ENCODE results near the gene SEMA3A.
"Not testable (repeated sequence)": the region's sequence is repeated elsewhere in the genome, so short reads cannot be mapped to it uniquely, and the experiment has no call there.

Gene SEMA3A

GRCh38 chr7:84152995-84153394 lies 41.6 kb downstream of the SEMA3A start:
- no peak for DNase-seq (ENCODE audit: low spot score)

- not testable (repeated sequence) for DNase-seq (ENCODE audit: low spot score)
These were observed 44.2 kb downstream of the SEMA3A start for GRCh38 chr7:84150370-84150769.

- no peak for DNase-seq (ENCODE audit: low spot score)
These were observed 45.0 kb downstream of the SEMA3A start for GRCh38 chr7:84149573-84149972.

- DNase-seq (ENCODE audit: low spot score), result no peak
These were observed 48.7 kb downstream of the SEMA3A start for GRCh38 chr7:84145892-84146291.

- no peak for DNase-seq (ENCODE audit: low spot score)
These were observed 49.7 kb downstream of the SEMA3A start for GRCh38 chr7:84144935-84145334.

- peak; percentile 31 for DNase-seq (ENCODE audit: low spot score)
These were observed 50.1 kb downstream of the SEMA3A start for GRCh38 chr7:84144480-84144879.

GRCh38 chr7:84142726-84143125 lies 51.9 kb downstream of the SEMA3A start:
- DNase-seq (ENCODE audit: low spot score), result no peak

- no peak for DNase-seq (ENCODE audit: low spot score)
These were observed 54.4 kb downstream of the SEMA3A start for GRCh38 chr7:84139986-84140729.

GRCh38 chr7:84138411-84138810 lies 56.2 kb downstream of the SEMA3A start:
- no peak for DNase-seq (ENCODE audit: low spot score)

GRCh38 chr7:84137812-84138211 lies 56.8 kb downstream of the SEMA3A start:
- no peak for DNase-seq (ENCODE audit: low spot score)

GRCh38 chr7:84136809-84137208 lies 57.8 kb downstream of the SEMA3A start:
- no peak for DNase-seq (ENCODE audit: low spot score)

GRCh38 chr7:84136336-84136735 lies 58.3 kb downstream of the SEMA3A start:
- no peak for DNase-seq (ENCODE audit: low spot score)

GRCh38 chr7:84134169-84134568 lies 60.4 kb downstream of the SEMA3A start:
- no peak for DNase-seq (ENCODE audit: low spot score)

- DNase-seq (ENCODE audit: low spot score), result no peak
These were observed 68.9 kb downstream of the SEMA3A start for GRCh38 chr7:84125654-84126053.

- DNase-seq (ENCODE audit: low spot score), result no peak
These were observed 70.5 kb downstream of the SEMA3A start for GRCh38 chr7:84123965-84124547.

GRCh38 chr7:84122582-84123360 lies 71.8 kb downstream of the SEMA3A start:
- DNase-seq (ENCODE audit: low spot score), result no peak

- DNase-seq (ENCODE audit: low spot score), result no peak
These were observed 77.3 kb downstream of the SEMA3A start for GRCh38 chr7:84117304-84117703.

GRCh38 chr7:84113906-84114850 lies 80.4 kb downstream of the SEMA3A start:
- no peak for DNase-seq (ENCODE audit: low spot score)

- DNase-seq (ENCODE audit: low spot score), result no peak
These were observed 81.3 kb downstream of the SEMA3A start for GRCh38 chr7:84113286-84113685.

GRCh38 chr7:84112771-84113170 lies 81.8 kb downstream of the SEMA3A start:
- no peak for DNase-seq (ENCODE audit: low spot score)

GRCh38 chr7:84111842-84112241 lies 82.7 kb downstream of the SEMA3A start:
- DNase-seq (ENCODE audit: low spot score), result no peak

GRCh38 chr7:84110400-84110799 lies 84.2 kb downstream of the SEMA3A start:
- no peak for DNase-seq (ENCODE audit: low spot score)
